ENCODE results near the gene PTPRN2.
"Not testable (repeated sequence)": the region's sequence is repeated elsewhere in the genome, so short reads cannot be mapped to it uniquely, and the experiment has no call there.

PTPRN2 gene

GRCh38 chr7:157854066-157854891 lies 733.3 kb downstream of the PTPRN2 start:
- in situ Hi-C loops (cut with MboI; ENCODE audit: low sequenced_read_pairs), result no loop called here

GRCh38 chr7:157853789-157854065 lies 733.9 kb downstream of the PTPRN2 start:
- in situ Hi-C loops (cut with MboI; ENCODE audit: low sequenced_read_pairs), result no loop called here

DNA sequence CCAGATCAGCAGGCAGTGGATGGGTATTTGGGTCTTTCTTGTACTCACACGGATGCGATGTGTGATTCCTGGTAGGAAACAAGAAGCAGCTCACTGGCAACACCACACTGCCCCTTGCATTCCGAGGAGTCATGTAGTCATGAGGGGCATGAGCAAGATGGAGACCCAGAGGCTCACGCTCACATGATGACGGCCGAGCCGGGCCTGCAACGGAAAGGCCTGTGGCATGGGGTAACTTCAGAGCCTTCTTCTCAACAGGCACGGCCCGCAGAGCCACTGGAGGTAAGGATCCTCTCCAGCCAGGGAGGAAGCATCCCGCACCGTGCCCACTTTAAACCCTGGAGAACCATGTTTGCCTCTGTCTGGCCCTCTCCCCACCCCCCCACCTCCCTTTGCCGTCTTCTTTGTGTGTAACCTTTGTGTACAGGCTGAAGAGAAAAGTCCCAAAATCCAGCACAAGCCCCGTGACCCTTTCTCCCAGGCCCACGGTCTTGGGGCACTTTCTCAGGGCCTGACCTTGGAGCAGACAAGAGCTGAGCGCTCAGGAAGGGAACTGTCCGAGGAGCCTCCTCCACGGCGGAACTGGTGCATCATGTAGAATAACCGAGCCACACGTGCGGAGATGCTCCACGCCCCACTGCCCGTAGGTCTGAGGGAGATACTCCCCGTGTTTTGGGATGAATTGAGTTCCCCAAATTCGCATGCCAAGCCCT lies 734.4 kb downstream of the PTPRN2 start:
- in situ Hi-C loops (cut with MboI; ENCODE audit: low sequenced_read_pairs), result no loop called here

GRCh38 chr7:157851501-157852067 lies 736.0 kb downstream of the PTPRN2 start:
- in situ Hi-C loops (cut with MboI; ENCODE audit: low sequenced_read_pairs), result no loop called here

DNA sequence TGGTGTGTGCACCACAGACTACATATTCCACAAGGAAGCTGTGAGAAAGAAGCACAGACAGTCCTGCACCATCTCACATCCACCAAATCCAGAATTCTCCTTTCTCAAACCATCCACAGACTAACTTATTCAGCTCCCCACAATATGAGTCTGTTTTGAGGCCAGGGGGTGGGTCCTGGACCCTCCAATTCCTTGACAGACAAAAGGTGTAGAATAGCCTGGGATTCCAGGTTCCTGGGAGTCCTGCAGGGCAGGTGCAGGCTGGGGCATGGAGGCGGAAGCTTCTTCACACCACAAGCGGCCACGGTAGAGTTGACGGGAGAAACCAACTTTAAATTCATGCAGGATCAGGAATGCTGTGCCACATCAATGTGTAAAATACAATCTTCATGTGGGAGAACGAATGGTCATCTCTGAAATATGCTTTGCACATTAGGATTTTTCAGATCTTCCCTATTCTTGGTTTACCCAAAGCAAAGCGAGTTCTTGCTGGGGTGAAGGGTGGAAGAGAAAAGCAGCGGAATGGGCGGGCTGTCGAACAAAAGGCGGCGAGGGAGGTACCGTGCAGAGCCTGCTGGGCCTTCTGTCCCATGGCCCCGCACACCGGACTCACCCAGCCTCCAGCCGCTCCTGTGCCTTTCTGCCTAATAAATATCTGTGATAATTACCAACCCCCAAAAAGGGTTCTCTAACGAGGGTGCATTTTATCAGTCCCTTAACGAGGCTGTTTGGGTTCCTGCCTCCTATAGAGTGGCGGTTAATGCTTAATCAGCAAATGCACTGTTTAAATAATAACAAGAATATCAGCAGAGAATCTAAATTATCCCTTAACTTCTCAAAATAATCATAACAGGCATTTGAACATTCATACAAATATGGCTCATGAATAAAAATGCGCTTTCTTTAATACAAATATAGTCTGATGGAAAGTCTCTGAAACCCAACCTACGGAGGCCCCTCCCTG lies 736.9 kb downstream of the PTPRN2 start:
- in situ Hi-C loops (cut with MboI; ENCODE audit: low sequenced_read_pairs), result no loop called here

DNA sequence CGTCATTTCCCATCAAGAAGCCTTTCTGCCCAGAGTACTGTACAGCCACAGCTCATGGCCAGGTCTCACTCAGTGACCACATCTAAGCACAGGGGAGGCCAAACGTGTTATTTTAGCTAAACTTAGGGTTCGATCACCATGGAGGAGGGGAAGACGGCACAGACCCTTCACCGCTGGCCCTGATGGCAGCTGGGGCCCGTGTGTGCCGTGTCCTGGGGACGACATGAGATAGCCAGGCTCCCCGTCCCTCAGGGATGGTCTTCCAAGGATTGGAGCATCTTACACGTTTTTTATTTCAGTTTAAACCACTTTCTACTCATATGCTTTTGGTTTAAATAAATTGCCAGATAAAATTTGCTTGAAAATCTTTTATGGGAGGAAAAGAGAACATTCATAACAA lies 737.9 kb downstream of the PTPRN2 start:
- in situ Hi-C loops (cut with MboI; ENCODE audit: low sequenced_read_pairs), result no loop called here

DNA sequence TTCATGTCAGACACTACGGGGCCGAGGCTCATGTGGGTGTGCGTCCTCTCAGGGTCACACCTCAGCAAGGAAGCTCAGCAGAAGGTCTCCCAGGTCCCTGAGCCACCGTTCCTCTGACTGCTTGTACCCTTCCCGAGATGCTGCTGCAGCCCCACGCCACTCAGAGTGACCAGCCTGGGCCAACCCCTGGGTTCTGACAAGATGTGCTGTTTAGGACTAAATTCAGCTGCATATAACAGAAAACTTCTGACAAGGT lies 738.4 kb downstream of the PTPRN2 start:
- in situ Hi-C loops (cut with MboI; ENCODE audit: low sequenced_read_pairs), result no loop called here

DNA sequence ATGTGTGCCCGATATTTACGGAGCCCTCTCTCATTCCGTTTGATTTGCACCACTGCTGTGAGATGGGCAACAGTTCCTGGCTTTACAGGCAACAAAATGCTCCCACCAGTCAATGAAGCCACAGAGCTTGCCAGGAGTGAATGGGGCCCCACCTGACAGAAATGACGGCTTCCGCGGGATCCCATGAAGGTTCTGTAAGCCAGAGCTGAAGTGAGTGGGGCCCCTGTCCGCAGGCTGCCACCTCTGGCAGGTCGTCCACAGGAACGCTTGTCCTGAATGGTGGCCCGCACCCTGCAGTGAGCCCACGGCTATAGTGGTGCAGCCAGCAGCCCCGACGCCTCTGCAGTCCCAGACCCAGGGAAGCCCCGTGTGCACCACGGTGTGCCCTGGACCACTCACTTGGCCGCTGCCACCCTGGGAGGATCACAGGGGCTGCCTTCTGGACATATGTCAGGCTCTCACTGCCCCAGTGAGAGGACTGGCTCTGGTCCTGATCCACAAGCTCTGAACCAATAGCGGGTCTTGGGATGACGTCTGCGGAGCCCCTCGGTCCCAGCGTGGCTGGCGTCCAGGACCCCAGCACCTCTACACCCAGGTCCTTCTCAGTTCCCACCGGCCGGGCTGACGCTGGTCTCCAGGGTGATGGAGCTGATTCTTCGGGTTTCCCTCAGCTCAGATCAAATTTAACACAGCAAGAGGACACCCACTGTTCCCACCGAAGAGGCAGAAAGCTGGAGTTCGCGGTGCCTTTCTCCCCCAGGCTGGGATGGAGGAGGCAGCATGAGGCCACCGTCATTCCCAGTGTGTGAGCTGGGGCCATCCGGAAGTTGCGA lies 738.9 kb downstream of the PTPRN2 start:
- in situ Hi-C loops (cut with MboI; ENCODE audit: low sequenced_read_pairs), result no loop called here

GRCh38 chr7:157847756-157848487 lies 739.7 kb downstream of the PTPRN2 start:
- in situ Hi-C loops (cut with MboI; ENCODE audit: low sequenced_read_pairs), result not testable (repeated sequence)

DNA sequence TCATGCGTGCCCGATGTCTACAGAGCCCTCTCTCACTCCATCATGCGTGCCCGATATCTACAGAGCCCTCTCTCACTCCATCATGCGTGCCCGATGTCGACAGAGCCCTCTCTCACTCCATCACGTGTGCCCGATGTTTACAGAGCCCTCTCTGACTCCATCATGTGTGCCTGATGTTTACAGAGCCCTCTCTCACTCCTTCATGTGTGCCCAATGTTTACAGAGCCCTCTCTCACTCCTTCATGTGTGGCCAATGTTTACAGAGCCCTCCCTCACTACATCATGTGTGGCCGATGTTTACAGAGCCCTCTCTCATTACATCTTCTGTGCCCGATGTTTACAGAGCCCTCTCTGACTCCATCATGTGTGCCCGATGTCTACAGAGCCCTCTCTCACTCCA lies 740.9 kb downstream of the PTPRN2 start:
- in situ Hi-C loops (cut with MboI; ENCODE audit: low sequenced_read_pairs), result not testable (repeated sequence)

GRCh38 chr7:157846271-157846670 lies 741.4 kb downstream of the PTPRN2 start:
- in situ Hi-C loops (cut with MboI; ENCODE audit: low sequenced_read_pairs), result no loop called here

GRCh38 chr7:157845203-157845835 lies 742.3 kb downstream of the PTPRN2 start:
- in situ Hi-C loops (cut with MboI; ENCODE audit: low sequenced_read_pairs), result no loop called here

- in situ Hi-C loops (cut with MboI; ENCODE audit: low sequenced_read_pairs), result no loop called here
Observed at GRCh38 chr7:157844611-157845010, 743.0 kb downstream of the PTPRN2 start.

- in situ Hi-C loops (cut with MboI; ENCODE audit: low sequenced_read_pairs), result no loop called here
Observed at GRCh38 chr7:157844141-157844540, 743.5 kb downstream of the PTPRN2 start.

DNA sequence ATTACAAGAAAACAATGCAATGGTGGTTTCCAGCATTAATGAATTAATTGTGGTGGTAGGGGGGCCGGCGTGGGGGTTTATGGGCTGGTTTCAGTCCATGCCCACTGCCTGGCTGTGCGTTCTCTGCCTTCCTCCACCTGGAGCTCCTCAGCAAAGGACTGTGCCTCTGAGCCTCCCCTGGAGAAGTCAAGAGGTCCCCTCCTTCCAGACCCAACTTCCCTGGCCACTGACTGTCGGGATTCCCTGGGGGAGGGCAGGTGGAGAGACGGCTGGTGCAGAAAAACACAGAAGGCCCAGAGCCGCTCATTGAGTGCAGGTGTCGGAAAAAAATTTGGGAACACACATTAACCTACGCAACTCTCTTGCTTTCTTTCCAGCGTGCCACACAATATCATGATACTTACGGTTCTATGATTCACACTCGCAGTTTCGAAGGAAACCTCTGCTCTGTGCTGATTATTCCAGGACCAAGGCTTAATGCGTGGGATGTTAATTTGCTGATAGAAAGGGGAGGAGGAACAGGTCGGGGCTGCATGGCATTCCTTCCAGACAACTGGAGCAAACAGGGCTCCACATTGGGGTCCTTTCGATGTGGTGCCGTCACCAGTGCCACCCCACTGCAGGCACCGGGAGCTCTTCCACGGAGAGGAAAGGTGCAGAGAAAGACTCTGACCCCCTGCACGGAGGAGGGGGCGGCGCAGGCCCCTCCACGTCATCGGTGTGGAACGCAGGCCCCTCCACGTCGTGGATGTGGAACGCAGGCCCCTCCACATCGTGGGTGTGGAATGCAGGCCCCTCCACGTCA lies 744.1 kb downstream of the PTPRN2 start:
- in situ Hi-C loops (cut with MboI; ENCODE audit: low sequenced_read_pairs), result no loop called here

DNA sequence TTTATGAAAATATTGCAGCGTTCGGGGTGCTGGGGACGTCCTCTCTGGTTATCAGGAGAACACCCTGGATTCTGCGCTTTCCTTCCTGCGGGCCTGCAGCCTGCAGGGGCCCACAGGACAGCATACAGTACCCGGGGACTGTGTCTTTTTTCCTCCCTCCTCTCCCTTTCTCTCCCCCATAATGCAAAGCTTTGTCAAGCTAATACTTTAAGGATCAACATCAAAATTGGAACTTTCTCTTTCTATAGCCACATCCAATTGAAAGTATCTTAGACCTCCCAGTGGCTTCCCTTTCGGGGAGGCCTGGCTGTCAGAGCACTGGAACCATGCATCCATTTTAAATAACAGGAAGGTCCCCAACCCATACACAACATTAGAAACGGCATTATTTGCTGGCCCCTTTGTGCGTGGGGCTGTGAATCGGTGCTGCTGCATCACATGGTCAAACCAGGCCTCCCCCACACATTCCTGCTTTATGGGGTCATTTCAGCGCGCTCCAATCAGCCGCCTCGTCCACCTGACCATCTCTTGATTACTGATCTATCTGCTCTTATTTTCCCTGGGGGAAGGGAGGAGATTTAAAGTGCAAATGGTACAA lies 745.8 kb downstream of the PTPRN2 start:
- in situ Hi-C loops (cut with MboI; ENCODE audit: low sequenced_read_pairs), result no loop called here

GRCh38 chr7:157840914-157841772 lies 746.5 kb downstream of the PTPRN2 start:
- in situ Hi-C loops (cut with MboI; ENCODE audit: low sequenced_read_pairs), result no loop called here

Measured in hTERT RPE-1 (cell line).